ENCODE measurements around the gene KIF23. TPM values are rescaled to one million over a fixed set of nuclear protein-coding genes. Genes with fewer than 3 reads are reported as not detected.
A peak's percentile ranks its signal among the peaks of the same experiment; 100 is the strongest.
"Not testable (repeated sequence)": the region's sequence is repeated elsewhere in the genome, so short reads cannot be mapped to it uniquely, and the experiment has no call there.

The KIF23 gene
- total RNA-seq, 1 experiment from 2014 or later = 102 TPM

GRCh38 chr15:69434679-69435078 lies 20.5 kb downstream of the KIF23 start:
- no peak for DNase-seq (ENCODE audit: low read depth)

GRCh38 chr15:69435985-69436384 lies 21.8 kb downstream of the KIF23 start:
- DNase-seq (ENCODE audit: low read depth) = no peak

- no peak for DNase-seq (ENCODE audit: low read depth)
Measured at GRCh38 chr15:69436951-69437350, 22.8 kb downstream of the KIF23 start.

GRCh38 chr15:69439623-69440022 lies 25.5 kb downstream of the KIF23 start:
- DNase-seq (ENCODE audit: low read depth) = no peak

- no peak for DNase-seq (ENCODE audit: low read depth)
Measured at GRCh38 chr15:69443032-69443611, 29.0 kb downstream of the KIF23 start.

GRCh38 chr15:69444686-69445085 lies 30.5 kb downstream of the KIF23 start:
- DNase-seq (ENCODE audit: low read depth) = no peak

GRCh38 chr15:69446953-69447352 lies 32.8 kb downstream of the KIF23 start:
- no peak for DNase-seq (ENCODE audit: low read depth)

- DNase-seq (ENCODE audit: low read depth) = not testable (repeated sequence)
Measured at GRCh38 chr15:69450221-69450620, 36.1 kb downstream of the KIF23 start.

- DNase-seq (ENCODE audit: low read depth) = peak; percentile 36
Measured at GRCh38 chr15:69450968-69451695, 37.0 kb downstream of the KIF23 start.

GRCh38 chr15:69451951-69452691 lies 38.0 kb downstream of the KIF23 start:
- peak; percentile 16 for DNase-seq (ENCODE audit: low read depth)

- DNase-seq (ENCODE audit: low read depth) = peak; percentile 92
Measured at GRCh38 chr15:69452692-69453521, 38.8 kb downstream of the KIF23 start, which contains the start of gene RPLP1. Gene RPLP1 (plus strand): TSS chr15:69452818. CDS start chr15:69452949, 131 bp downstream.

GRCh38 chr15:69454953-69455352 lies 40.8 kb downstream of the KIF23 start:
- DNase-seq (ENCODE audit: low read depth) = no peak

GRCh38 chr15:69456208-69457166 lies 42.3 kb downstream of the KIF23 start:
- no peak for DNase-seq (ENCODE audit: low read depth)

- no peak for DNase-seq (ENCODE audit: low read depth)
Measured at GRCh38 chr15:69457304-69458280, 43.4 kb downstream of the KIF23 start.

GRCh38 chr15:69459066-69459465 lies 44.9 kb downstream of the KIF23 start:
- no peak for DNase-seq (ENCODE audit: low read depth)

- DNase-seq (ENCODE audit: low read depth) = no peak
Measured at GRCh38 chr15:69460481-69460880, 46.3 kb downstream of the KIF23 start.

- DNase-seq (ENCODE audit: low read depth) = no peak
Measured at GRCh38 chr15:69462030-69462492, 47.9 kb downstream of the KIF23 start.

- peak; percentile 59 for DNase-seq (ENCODE audit: low read depth)
Measured at GRCh38 chr15:69462493-69463181, 48.5 kb downstream of the KIF23 start.
